ENCODE results near the gene JDP2. TPM values are rescaled to one million over a fixed set of nuclear protein-coding genes. Genes with fewer than 3 reads are reported as not detected.

JDP2 gene
- total and polyA plus RNA-seq, 3 donors from 2014 or later, result 10.7 to 19.0 (median 14.0) TPM

DNA sequence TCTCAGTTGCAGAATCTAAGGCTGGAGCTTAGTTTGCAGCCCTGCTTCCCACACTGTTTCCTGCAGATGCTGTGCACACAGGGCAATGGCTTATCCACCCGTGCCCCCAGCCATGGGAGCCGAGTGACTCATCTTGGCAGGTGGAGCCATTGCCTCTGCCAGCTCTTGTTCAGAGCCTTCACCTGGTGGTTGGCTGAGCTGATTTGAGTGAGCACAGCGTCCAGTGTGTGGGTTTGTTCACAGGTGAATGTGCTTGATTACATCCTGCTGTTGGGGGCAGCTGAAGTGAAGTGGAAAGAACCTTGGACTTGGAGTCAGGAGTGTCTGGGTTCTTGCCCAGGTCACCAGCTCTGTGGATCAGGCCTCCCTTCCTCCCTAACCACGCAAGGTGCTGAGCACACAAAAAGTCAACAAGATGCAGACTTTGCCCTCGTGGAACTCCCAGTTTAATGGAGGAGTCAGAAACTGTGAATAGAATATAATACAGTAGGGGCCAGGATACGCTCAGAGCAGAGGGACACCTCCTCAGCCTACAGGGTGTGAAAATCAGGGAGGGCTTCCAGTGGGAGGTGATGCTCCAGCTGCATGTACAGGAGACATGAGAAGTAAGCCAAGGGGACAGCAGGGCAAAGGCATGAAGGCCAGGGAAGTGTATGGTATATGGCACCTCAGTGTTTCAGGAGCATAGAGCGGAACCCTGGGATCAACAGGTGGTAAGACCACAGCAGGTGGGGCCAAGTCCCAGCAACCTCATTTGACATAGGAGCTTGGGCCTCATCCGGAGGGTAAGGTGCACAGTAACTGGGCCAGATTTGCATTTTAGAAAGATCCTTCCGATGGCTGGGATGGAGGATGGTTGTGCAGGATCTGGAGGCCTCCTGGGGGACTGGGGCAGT is 22.8 kb downstream of the JDP2 start:
- Histone ChIP-seq H3K36me3 (ENCODE audit: low read depth, missing control alignments) (no peaks in the 10 kb centered on the region), H3K9me3 (no peaks in the 10 kb centered on the region), H3K27me3 (no peaks in the 10 kb centered on the region), H3K27ac (no peak overlapping the region), H3K4me3 (no peak overlapping the region), H3K4me1 (peaks cover 43% of the 10 kb centered on the region)
- TF ChIP-seq, protein P1, sequence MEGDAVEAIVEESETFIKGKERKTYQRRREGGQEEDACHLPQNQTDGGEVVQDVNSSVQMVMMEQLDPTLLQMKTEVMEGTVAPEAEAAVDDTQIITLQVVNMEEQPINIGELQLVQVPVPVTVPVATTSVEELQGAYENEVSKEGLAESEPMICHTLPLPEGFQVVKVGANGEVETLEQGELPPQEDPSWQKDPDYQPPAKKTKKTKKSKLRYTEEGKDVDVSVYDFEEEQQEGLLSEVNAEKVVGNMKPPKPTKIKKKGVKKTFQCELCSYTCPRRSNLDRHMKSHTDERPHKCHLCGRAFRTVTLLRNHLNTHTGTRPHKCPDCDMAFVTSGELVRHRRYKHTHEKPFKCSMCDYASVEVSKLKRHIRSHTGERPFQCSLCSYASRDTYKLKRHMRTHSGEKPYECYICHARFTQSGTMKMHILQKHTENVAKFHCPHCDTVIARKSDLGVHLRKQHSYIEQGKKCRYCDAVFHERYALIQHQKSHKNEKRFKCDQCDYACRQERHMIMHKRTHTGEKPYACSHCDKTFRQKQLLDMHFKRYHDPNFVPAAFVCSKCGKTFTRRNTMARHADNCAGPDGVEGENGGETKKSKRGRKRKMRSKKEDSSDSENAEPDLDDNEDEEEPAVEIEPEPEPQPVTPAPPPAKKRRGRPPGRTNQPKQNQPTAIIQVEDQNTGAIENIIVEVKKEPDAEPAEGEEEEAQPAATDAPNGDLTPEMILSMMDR (IDR thresholded peaks at IDR 0.05), result no peak
- no peak for TF ChIP-seq POLR2A (IDR thresholded peaks at IDR 0.05)
- intact Hi-C loops (cut with DNase I; ENCODE audit: low total_unique reads), result no loop called here
- 77 to 89% methylated on average over 7 to 9 of the region's 9 CpGs for WGBS, 2 donors
- no peak for DNase-seq

DNA sequence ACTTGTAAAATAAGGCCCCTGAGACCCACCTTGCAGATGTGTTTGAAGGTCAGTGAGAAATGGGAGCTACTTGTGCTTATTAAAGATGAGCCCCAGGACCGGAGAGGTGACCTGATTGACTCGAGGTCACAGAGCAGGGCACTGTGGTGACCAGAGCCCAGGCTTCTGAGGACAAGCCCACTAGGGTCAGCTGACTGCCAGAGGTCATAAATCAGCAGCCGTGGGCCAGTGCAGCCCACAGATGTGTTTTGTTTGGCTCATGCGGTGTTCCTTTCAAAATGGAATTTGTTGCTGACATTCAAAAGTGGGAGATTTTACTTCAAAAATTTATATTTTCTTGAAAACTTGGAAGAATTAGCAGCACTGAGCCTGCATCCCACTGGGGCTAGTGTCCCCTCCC is 24.5 kb downstream of the JDP2 start:
- DNase-seq, result no peak
- no peak overlapping the region for H3K4me3 ChIP-seq
- H3K4me1 ChIP-seq, result peaks cover 43% of the 10 kb centered on the region
- H3K36me3 ChIP-seq (ENCODE audit: low read depth, missing control alignments), result no peaks in the 10 kb centered on the region
- H3K9me3 ChIP-seq, result no peaks in the 10 kb centered on the region
- intact Hi-C loops (cut with DNase I; ENCODE audit: low total_unique reads), result no loop called here
- 52% methylated on average over 3 to 4 of the region's 4 CpGs for WGBS, 2 donors
- H3K27me3 ChIP-seq, result no peaks in the 10 kb centered on the region
- peak overlapping the region in 1 of 2 donors; percentile 42 for H3K27ac ChIP-seq
- no peak for TF ChIP-seq POLR2A (IDR thresholded peaks at IDR 0.05)
- TF ChIP-seq, protein P1 (IDR thresholded peaks at IDR 0.05), result no peak

DNA sequence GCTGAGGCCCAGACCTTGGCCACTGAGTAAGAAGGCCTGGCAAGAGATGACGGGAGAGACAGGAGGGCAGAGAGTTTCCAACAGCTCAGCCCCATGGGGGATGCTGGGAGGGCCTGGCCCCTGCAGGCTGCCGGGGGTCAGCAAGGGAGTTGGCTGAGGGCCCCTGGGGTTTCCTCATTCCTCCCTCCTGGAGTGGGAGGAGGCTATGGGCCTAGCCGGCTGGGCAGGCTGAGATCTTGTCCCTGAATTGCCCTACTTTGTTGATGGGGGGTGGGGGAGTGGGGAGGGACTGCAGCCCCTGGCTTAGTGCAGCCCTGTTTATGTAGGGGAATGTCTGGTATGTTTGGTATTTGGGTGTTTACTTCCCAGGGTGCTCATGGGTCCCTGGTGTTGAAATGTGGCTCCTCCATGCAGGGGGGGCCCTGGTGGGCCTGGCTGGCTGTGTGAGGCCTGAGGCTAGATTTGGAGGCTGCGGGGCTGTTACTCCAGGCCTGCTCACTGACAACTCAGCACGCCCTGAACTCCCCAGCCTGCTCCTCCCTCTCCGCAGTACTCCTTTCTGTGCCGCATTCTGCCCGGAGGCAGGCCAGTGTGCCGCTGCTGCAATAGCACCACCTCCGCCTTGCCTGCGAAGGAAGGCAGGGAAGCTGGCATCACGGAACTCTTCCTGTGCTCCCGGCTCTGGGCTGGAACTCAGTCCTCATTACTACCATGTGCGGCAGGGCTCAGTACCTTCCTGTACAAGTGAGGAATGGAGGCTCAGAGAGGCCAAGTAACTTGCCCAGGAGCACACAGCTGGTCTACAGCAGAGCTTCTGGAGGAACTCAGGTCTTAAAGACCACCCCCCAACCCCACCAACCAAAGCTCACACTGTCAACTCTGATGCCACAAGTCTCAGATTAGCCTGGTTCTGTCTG is 25.3 kb downstream of the JDP2 start:
- 60 to 100% methylated on average over 1 to 14 of the region's 14 CpGs for WGBS, 2 donors
- intact Hi-C loops (cut with DNase I; ENCODE audit: low total_unique reads), result no loop called here

DNA sequence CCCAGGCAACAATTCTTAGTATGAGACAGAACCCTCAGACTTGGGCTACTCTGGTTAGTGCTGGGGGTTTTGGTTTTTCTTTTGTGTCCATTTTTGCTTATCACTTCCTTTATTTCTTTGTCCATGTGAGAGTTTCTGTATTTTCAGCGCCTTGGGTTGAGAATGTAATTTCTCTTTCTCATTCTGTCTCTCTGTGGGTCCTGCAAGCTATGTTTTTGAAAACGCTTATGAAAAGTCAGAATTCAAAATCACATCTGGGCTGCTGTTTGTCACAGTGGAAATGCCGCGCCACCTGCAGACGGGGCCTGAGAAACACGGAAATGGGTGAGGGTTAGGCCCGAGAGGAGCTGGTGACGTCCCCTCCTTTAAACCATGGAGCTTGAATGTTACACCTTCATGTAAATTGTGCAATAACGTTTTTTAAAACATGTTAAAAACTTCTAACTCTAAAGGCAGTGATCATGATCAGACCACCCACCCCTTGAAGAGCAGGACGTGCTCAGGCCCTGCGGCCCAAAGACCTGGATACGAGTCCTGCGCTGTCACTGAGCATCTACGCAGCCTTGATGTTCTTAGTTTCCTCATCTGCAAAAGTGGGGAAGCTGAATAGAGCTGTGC is 26.1 kb downstream of the JDP2 start:
- Histone ChIP-seq H3K4me3 (no peak overlapping the region), H3K9me3 (no peaks in the 10 kb centered on the region), H3K4me1 (peaks cover 42% of the 10 kb centered on the region), H3K27me3 (no peaks in the 10 kb centered on the region), H3K36me3 (ENCODE audit: low read depth, missing control alignments) (no peaks in the 10 kb centered on the region), H3K27ac (peak overlapping the region in 1 of 2 donors; percentile 42)
- intact Hi-C loops (cut with DNase I; ENCODE audit: low total_unique reads), result no loop called here
- 86 to 91% methylated on average over 14 of the region's 14 CpGs for WGBS, 2 donors
- DNase-seq, result no peak
- TF ChIP-seq, protein P1 (IDR thresholded peaks at IDR 0.05), result no peak
- no peak for TF ChIP-seq POLR2A (IDR thresholded peaks at IDR 0.05)

More for the DNA sequence above, 25.3 kb downstream of the JDP2 start:
- no peaks in the 10 kb centered on the region for H3K36me3 ChIP-seq (ENCODE audit: low read depth, missing control alignments)
- H3K9me3 ChIP-seq, result no peaks in the 10 kb centered on the region
- H3K27ac ChIP-seq, result peak overlapping the region in 1 of 2 donors; percentile 42
- DNase-seq, result peak; percentile 65
- TF ChIP-seq, protein P1 (IDR thresholded peaks at IDR 0.05), result no peak
- no peak for TF ChIP-seq POLR2A (IDR thresholded peaks at IDR 0.05)
- H3K4me3 ChIP-seq, result no peak overlapping the region
- no peaks in the 10 kb centered on the region for H3K27me3 ChIP-seq
- peaks cover 43% of the 10 kb centered on the region for H3K4me1 ChIP-seq
